PFSK-1 (cell line): ENCODE measurements around the gene IFNGR2.

Experiments
- FOXP2 ChIP-seq: optimal IDR thresholded peaks from 2 replicates; pipeline ENCODE3; 2011; ENCODE audit warnings: borderline replicate concordance, control low read depth, inconsistent platforms; ENCODE audit not compliant: insufficient read depth; ENCODE audit errors: extremely low read length, extremely low read depth
- POLR2AphosphoS5 ChIP-seq: IDR thresholded peaks from 2 replicates; pipeline ENCODE4 v1.6.1; 2012; ENCODE audit warnings: low read depth, mild to moderate bottlenecking, control low read depth, low read length, moderate library complexity
- SIN3A ChIP-seq: IDR thresholded peaks from 2 replicates; pipeline ENCODE4 v1.6.1; 2012; ENCODE audit warnings: mild to moderate bottlenecking, low read length, moderate library complexity, borderline replicate concordance; ENCODE audit not compliant: insufficient read depth
- TAF1 ChIP-seq: IDR thresholded peaks from 2 replicates; pipeline ENCODE4 v1.6.1; 2012; ENCODE audit warnings: low read length, control low read depth, borderline replicate concordance; ENCODE audit not compliant: insufficient read depth
- TF ChIP-seq, protein P1 (sequence below), 2 experiments: IDR thresholded peaks; 2 replicates each; pipeline versions ENCODE4 v1.6.1 to v1.8.0; 2011 to 2012; ENCODE audit warnings: low read depth in 2 of 2, low read length in 2 of 2, control low read depth in 1 of 2, inconsistent platforms in 1 of 2, mild to moderate bottlenecking in 1 of 2, moderate library complexity in 1 of 2; ENCODE audit not compliant: insufficient read depth in 1 of 2

Gene IFNGR2

DNA sequence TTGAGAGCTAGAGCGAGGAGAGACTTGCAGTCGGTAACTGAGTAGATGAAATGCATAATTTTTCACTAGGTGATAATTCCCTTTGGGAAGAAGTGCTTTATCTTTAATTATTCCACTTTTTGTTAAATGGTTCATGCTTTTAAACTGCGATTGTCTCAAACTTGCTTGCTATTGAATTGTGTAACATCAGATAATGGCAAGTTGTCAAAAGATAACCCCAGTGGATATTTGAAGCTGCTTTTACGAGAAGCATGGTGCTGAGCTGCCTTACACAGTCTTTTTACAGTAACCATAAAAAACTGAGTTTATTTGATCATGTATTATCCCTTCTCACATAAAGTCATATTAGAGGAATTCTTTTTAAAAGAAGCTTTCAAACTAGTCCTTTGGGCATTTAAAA lies 46.4 kb downstream of the IFNGR2 start:
- TF ChIP-seq FOXP2 (no peak), TAF1 (no peak), POLR2AphosphoS5 (no peak), SIN3A (no peak)
- TF ChIP-seq, protein P1, sequence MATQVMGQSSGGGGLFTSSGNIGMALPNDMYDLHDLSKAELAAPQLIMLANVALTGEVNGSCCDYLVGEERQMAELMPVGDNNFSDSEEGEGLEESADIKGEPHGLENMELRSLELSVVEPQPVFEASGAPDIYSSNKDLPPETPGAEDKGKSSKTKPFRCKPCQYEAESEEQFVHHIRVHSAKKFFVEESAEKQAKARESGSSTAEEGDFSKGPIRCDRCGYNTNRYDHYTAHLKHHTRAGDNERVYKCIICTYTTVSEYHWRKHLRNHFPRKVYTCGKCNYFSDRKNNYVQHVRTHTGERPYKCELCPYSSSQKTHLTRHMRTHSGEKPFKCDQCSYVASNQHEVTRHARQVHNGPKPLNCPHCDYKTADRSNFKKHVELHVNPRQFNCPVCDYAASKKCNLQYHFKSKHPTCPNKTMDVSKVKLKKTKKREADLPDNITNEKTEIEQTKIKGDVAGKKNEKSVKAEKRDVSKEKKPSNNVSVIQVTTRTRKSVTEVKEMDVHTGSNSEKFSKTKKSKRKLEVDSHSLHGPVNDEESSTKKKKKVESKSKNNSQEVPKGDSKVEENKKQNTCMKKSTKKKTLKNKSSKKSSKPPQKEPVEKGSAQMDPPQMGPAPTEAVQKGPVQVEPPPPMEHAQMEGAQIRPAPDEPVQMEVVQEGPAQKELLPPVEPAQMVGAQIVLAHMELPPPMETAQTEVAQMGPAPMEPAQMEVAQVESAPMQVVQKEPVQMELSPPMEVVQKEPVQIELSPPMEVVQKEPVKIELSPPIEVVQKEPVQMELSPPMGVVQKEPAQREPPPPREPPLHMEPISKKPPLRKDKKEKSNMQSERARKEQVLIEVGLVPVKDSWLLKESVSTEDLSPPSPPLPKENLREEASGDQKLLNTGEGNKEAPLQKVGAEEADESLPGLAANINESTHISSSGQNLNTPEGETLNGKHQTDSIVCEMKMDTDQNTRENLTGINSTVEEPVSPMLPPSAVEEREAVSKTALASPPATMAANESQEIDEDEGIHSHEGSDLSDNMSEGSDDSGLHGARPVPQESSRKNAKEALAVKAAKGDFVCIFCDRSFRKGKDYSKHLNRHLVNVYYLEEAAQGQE (IDR thresholded peaks at IDR 0.05; ENCODE audit: insufficient read depth in 1 of 2, low read depth in 2 of 2, low read length in 2 of 2): no peak

DNA sequence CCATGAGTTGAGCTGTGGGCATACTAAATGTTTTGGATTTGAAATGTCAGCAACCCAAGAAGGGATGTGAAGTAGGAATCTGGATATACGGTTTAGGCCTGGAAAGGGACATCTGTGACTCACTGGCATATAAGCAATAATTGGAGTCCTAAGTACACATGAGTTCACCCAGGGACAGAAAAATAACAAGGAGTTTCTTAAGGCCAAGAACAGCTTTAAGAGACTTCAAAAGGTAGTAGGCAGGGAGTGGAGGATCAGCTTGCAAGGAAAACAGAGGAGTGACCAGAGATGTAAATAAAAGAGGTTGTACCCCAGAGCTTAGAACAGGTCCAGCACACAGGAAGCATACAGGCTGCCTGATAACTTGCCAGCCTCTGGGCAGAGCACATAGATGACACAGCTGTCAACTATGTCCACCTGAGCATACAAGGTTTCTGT lies 48.4 kb downstream of the IFNGR2 start:
- no peak for TF ChIP-seq SIN3A
- no peak for TF ChIP-seq FOXP2
- no peak for TF ChIP-seq TAF1
- TF ChIP-seq, protein P1 (IDR thresholded peaks at IDR 0.05; ENCODE audit: insufficient read depth in 1 of 2, low read depth in 2 of 2, low read length in 2 of 2): no peak
- no peak for TF ChIP-seq POLR2AphosphoS5

DNA sequence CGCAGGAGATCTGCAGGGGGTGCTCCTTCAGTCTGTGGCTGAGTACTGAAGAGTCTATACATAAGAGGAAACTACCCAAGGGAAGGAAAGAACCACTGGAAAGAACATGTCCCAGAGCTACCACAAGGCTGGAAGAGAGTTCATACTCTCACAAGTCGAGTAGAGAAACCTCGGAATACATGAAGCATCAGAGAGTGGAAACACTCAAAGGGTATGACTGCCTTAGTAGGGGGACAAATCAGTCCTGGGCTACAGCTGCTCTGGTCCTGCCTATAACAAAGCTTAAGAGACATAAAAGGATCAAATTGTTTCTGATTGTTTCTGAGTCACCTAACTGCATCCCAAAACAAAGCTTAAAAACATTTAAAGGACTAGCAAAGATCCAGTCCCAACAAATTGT lies 49.1 kb downstream of the IFNGR2 start:
- TF ChIP-seq TAF1 (no peak), POLR2AphosphoS5 (no peak), SIN3A (no peak), FOXP2 (no peak)
- TF ChIP-seq, protein P1 (IDR thresholded peaks at IDR 0.05; ENCODE audit: insufficient read depth in 1 of 2, low read depth in 2 of 2, low read length in 2 of 2): no peak

DNA sequence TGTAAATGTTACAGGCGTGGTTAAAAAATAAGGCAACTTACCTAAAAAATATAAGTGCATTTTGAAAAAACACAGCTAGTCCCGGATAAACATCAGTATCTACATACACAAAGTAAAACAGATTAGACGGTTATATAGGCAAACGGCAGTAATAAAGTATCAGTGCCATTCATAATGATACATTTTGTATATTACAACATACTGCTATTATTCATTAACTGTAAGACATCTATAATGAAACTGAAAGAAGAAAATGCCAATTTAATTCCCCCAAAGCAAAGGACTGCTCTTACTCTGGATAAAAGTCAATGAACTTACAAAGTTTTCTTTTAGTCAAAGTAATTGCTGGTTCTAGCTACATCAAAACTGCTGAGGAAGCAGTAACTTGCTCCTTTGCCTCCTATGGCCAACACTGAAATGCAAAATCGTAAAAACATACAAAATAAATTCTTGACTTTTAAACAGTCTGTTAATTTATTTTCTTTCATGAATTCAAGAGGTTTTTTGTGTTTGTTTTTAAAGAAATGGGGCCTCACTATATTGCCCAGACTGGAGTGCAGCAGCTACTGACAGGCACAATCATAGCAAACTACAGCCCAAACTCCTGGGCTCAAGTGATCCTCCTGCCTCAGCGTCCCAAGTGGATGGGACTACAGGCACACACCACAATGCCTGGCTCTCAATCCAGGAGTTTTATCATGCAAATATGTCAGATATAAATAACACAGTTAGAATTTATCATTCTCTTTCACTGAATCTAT lies 52.7 kb downstream of the IFNGR2 start:
- TF ChIP-seq, protein P1 (IDR thresholded peaks at IDR 0.05; ENCODE audit: insufficient read depth in 1 of 2, low read depth in 2 of 2, low read length in 2 of 2): no peak
- TF ChIP-seq TAF1: no peak
- TF ChIP-seq POLR2AphosphoS5: no peak
- no peak for TF ChIP-seq SIN3A
- TF ChIP-seq FOXP2: no peak

DNA sequence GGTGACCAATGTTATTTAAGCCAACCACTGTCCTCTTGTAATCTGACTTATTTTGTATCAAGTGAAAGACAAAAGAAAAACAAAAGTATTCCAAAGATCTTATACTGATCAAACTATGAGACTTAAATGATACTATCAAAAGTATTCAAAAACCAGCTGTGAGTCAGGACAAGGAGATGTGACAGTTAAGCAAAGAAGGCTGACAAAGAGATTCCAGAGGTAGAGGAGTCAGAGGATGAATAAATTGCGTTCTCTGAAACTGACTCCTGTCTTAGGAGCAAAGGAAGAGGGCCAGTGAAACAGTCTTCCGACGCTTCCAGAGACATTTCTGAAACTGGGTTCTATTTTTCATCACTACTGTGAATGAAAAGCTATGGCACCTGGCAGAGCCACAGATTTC lies 55.6 kb downstream of the IFNGR2 start:
- TF ChIP-seq, protein P1 (IDR thresholded peaks at IDR 0.05; ENCODE audit: insufficient read depth in 1 of 2, low read depth in 2 of 2, low read length in 2 of 2): no peak
- TF ChIP-seq POLR2AphosphoS5 (no peak), TAF1 (no peak), FOXP2 (no peak), SIN3A (no peak)
